GM19324 (cell line): ENCODE data around the gene ZNF667.

Source experiments
- ATAC-seq: cut with Tn5 transposase; IDR thresholded peaks from one replicate; pipeline ENCODE4 v1.9.1; 2021; ENCODE audit warnings: mild to moderate bottlenecking, moderate library complexity; ENCODE audit not compliant: unreplicated experiment, low FRiP score

The ZNF667 gene

DNA sequence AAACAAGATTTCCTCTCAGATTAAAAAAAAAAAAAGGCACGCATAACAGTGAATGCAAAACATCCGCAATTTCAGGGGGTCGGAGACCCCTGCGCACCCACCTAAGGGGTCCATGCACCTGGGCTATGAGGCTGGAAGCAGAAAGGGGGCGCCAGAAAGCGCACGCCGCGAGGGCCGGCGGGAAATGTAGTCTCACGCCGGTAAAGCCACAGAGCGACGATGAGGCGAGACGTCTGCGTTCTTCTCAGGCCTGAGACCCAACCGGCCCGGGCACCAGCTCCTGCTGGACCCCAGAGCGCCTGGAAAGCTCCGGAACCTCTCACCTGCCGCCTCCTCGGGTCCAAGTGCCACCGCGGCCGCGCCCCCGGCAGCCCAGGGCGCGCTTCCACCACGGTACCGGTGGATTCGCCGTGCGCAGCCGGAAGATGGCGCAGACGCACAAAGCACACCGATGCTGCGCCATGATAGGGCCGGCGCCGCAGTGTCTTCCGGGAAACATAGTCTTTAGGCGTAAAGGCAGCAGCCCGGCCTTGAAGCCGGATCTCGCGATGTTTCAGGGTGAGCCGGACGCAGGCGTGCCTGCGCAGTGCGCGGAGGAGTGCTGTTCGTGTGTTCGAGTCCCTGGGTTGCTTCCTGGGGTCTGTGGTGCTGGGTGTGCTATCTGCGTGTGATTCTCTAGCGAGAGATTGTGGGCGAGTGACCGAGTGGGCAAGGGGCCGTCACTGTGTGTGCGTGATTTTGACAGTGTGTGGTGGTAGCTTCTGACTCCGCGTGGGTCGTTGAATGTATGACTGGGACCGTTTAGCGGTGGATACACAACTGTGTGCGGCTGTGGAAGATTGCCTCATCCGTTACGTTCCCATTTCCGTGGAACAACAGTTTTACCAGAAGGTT is 83.8 kb downstream of the ZNF667 start, which contains the start of gene ZNF582:
Gene ZNF582 (minus strand): TSS at position 416 of the 894 bp plus-strand sequence. CDS start 1,782 bp downstream, outside the sequence.
- ATAC-seq = peak; percentile 71
